Stomach (tissue), 4 donors: ENCODE results near the gene PNMA8B.

Experiments used
- CTCF ChIP-seq, 7 experiments: fragments of 450-650 bp in 4 of 7; fragments of 200-600 bp in 3 of 7; sonication (generic) in 3 of 7; IDR thresholded peaks; one replicate each; pipeline ENCODE4 v1.5.1; 2016 to 2019; ENCODE audit warnings: antibody characterized with exemption in 7 of 7, control low read depth in 2 of 7, mild to moderate bottlenecking in 1 of 7
- EP300 ChIP-seq: sonication (generic); formaldehyde crosslinking; IDR thresholded peaks from one replicate; pipeline ENCODE4 v1.6.1; 2017; ENCODE audit warnings: antibody characterized with exemption
- POLR2A ChIP-seq, 4 donors: fragments of 450-650 bp; IDR thresholded peaks; one replicate each; pipeline ENCODE4 v1.6.1; 2016; ENCODE audit warnings: antibody characterized with exemption in 4 of 4, control low read depth in 2 of 4, mild to moderate bottlenecking in 1 of 4, moderate library complexity in 1 of 4

- TF ChIP-seq CTCF (IDR thresholded peaks at IDR 0.05), result no peak
- no peak for TF ChIP-seq POLR2A (IDR thresholded peaks at IDR 0.05)
- TF ChIP-seq EP300, result no peak
These were observed 48.7 kb downstream of the PNMA8B start for GRCh38 chr19:46447006-46447405.
